D721Med (cell line): ENCODE measurements around the gene KRTAP1-1.

Experiments used
- DNase-seq: peaks from one replicate; pipeline ENCODE4 v3.0.0; 2011; ENCODE audit warnings: low spot score; ENCODE audit not compliant: insufficient read length
- FAIRE-seq: peaks from 2 replicates; lab custom pipeline; 2011; peaks lifted over from hg19 to GRCh38; lab: Jason Lieb, UNC
- CTCF ChIP-seq: IDR thresholded peaks from 2 replicates; pipeline ENCODE4 v1.5.1; 2012; ENCODE audit warnings: mild to moderate bottlenecking, control low read depth; ENCODE audit not compliant: insufficient read depth; ENCODE audit errors: missing control alignments

The KRTAP1-1 gene

GRCh38 chr17:41013606-41014005 is 27.6 kb downstream of the KRTAP1-1 start:
- TF ChIP-seq CTCF: no peak
- no peak for FAIRE-seq
- no peak for DNase-seq

- no peak for TF ChIP-seq CTCF
- FAIRE-seq (no peak), DNase-seq (no peak)
Measured at GRCh38 chr17:41013181-41013580, 28.1 kb downstream of the KRTAP1-1 start.

DNA sequence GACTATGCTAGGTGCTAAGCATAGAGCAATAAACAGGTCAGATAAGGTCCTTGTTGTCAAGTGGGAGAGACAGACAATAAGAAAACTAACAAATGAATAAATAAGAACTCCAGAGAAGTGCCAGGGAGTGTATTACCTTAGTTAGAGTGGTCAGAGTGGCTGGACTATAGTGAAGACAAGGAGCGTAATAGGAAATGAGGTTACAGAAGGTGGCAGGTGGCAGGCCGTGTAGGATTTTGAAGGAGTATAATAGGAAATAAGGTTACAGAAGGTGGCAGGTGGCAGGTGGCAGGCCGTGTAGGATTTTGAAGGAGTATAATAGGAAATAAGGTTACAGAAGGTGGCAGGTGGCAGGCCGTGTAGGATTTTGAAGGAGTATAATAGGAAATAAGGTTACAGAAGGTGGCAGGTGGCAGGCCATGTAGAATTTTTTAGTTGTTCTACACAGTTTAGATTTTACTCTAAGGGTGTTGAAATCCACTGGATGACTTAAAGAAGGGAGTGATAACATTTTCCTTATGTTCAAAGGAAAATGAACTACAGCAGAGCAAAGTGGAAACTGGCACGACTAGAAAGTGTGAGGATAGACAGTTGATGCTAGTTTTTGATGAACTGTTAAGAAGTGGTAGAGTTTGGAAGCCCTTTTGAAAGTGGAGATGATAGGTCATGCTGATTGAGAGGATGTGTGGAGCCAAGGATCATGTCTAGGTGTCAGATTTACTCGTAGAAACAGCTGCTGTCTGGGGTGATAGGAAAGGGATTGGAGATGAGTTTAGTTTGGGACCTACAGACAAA is 28.7 kb downstream of the KRTAP1-1 start:
- no peak for FAIRE-seq
- DNase-seq: no peak
- no peak for TF ChIP-seq CTCF

- DNase-seq (no peak), FAIRE-seq (no peak)
- TF ChIP-seq CTCF: no peak
Measured at GRCh38 chr17:41010441-41010840, 30.8 kb downstream of the KRTAP1-1 start.

DNA sequence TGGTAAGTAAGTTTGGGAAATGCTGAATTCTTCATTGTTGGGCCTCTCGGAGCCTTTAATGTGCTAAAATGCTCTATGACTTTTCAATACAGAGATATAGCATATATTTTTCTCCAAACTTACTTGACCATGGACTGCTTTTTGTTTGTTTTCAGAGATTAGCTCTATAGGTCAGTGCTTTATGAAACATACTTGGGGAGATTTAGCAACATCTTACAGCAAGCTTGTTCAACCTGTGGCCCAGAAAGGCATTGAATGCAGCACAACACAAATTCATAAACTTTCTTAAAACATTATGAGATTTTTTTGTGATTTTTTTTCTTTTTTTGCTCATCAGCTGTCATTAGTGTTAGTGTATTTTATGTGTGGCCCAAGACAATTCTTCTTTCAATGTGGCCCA is 31.3 kb downstream of the KRTAP1-1 start:
- TF ChIP-seq CTCF: no peak
- DNase-seq (no peak), FAIRE-seq (no peak)

DNA sequence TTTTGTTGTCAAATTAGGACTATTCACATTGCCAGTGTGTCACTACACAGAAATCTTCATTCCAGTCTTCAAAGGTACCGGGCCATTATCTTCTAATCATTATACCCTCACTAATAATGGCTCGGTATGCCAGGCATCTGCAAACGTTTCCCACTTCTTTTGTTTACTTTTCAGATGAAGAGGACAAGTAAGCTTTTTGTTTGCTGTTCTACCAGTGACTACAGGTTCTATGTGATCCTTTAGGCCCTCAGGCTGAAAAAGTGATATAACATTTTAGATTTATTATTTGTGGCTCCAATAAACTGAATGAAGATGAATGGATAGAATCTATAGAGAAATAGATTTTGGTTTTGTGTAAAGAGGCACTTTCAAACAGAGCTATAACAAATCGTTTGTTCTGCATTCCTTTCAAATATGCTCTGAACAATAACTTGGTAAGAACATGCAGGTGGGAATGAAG is 31.9 kb downstream of the KRTAP1-1 start:
- no peak for TF ChIP-seq CTCF
- DNase-seq (no peak), FAIRE-seq (no peak)

DNA sequence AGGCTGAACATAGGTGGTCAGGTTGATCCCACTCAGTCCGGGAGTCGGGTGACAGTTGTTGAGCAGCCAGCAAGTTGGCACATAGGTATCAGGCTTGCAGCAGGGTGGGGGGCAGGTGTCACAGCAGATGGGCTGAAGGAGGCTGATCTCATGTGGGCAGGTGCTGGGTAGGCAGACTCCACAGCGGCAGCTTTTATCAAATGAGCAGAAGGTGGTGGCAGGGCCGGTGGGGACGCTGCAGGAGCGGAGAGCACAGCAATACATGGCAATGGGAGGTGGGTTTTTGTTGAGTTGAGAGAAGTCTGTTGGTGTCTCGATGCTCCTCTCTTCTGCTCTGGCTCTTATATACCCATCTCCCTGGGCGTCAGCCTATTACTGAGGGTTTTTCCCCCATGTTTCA is 32.4 kb downstream of the KRTAP1-1 start, which contains the start of gene KRTAP3-1:
KRTAP3-1 (minus strand) TSS at position 318 of the 400 bp plus-strand sequence; CDS start at position 264, 54 bp downstream.
- DNase-seq (no peak), FAIRE-seq (no peak)
- no peak for TF ChIP-seq CTCF
